Measurements from ENCODE around the gene PRKCZ. TPM values are rescaled to one million over a fixed set of nuclear protein-coding genes. Genes with fewer than 3 reads are reported as not detected.

PRKCZ gene
- total and polyA plus RNA-seq, 4 donors = 4.8 to 9.9 (median 8.4) TPM

- no peaks in the 10 kb centered on the region for H3K9me3 ChIP-seq (ENCODE audit: control insufficient read depth in 4 of 4, low read length in 3 of 4)
- H3K27ac ChIP-seq (ENCODE audit: low read depth in 1 of 2, low read length in 2 of 2) = no peak overlapping the region
- peaks cover 0 to 15% (median 2%) of the 10 kb centered on the region in 4 donors for H3K36me3 ChIP-seq (ENCODE audit: control insufficient read depth in 4 of 4, insufficient read depth in 3 of 4, low read depth in 1 of 4, low read length in 3 of 4)
- no peak for TF ChIP-seq HNF4G (IDR thresholded peaks at IDR 0.05)
- no peak for TF ChIP-seq RAD21 (IDR thresholded peaks at IDR 0.05)
- no peak for TF ChIP-seq GABPA (IDR thresholded peaks at IDR 0.05 in 1 of 2, conservative IDR thresholded peaks at IDR 0.05 in 1 of 2)
- TF ChIP-seq EGR1 (IDR thresholded peaks at IDR 0.05; ENCODE audit: low read depth in 2 of 2) = no peak
- TF ChIP-seq MAX (IDR thresholded peaks at IDR 0.05) = no peak
- TF ChIP-seq NR2F2 (IDR thresholded peaks at IDR 0.05) = no peak
- no peak for TF ChIP-seq FOXA1 (IDR thresholded peaks at IDR 0.05)
- no peak for TF ChIP-seq RXRA (IDR thresholded peaks at IDR 0.05)
- no peak for TF ChIP-seq HNF4A (conservative IDR thresholded peaks at IDR 0.05)
- TF ChIP-seq, protein P1, sequence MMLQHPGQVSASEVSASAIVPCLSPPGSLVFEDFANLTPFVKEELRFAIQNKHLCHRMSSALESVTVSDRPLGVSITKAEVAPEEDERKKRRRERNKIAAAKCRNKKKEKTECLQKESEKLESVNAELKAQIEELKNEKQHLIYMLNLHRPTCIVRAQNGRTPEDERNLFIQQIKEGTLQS (IDR thresholded peaks at IDR 0.05) = no peak
- TF ChIP-seq YY1 (IDR thresholded peaks at IDR 0.05) = no peak
- TF ChIP-seq, protein P2, sequence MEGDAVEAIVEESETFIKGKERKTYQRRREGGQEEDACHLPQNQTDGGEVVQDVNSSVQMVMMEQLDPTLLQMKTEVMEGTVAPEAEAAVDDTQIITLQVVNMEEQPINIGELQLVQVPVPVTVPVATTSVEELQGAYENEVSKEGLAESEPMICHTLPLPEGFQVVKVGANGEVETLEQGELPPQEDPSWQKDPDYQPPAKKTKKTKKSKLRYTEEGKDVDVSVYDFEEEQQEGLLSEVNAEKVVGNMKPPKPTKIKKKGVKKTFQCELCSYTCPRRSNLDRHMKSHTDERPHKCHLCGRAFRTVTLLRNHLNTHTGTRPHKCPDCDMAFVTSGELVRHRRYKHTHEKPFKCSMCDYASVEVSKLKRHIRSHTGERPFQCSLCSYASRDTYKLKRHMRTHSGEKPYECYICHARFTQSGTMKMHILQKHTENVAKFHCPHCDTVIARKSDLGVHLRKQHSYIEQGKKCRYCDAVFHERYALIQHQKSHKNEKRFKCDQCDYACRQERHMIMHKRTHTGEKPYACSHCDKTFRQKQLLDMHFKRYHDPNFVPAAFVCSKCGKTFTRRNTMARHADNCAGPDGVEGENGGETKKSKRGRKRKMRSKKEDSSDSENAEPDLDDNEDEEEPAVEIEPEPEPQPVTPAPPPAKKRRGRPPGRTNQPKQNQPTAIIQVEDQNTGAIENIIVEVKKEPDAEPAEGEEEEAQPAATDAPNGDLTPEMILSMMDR (IDR thresholded peaks at IDR 0.05; ENCODE audit: low read depth, low read length, missing input control) = no peak
- TF ChIP-seq JUND (IDR thresholded peaks at IDR 0.05) = no peak
- TF ChIP-seq FOXA2 (IDR thresholded peaks at IDR 0.05) = no peak
- TF ChIP-seq, protein P3, sequence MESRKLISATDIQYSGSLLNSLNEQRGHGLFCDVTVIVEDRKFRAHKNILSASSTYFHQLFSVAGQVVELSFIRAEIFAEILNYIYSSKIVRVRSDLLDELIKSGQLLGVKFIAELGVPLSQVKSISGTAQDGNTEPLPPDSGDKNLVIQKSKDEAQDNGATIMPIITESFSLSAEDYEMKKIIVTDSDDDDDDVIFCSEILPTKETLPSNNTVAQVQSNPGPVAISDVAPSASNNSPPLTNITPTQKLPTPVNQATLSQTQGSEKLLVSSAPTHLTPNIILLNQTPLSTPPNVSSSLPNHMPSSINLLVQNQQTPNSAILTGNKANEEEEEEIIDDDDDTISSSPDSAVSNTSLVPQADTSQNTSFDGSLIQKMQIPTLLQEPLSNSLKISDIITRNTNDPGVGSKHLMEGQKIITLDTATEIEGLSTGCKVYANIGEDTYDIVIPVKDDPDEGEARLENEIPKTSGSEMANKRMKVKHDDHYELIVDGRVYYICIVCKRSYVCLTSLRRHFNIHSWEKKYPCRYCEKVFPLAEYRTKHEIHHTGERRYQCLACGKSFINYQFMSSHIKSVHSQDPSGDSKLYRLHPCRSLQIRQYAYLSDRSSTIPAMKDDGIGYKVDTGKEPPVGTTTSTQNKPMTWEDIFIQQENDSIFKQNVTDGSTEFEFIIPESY (IDR thresholded peaks at IDR 0.05) = no peak
- TF ChIP-seq SP1 (IDR thresholded peaks at IDR 0.05) = no peak
- no peak for TF ChIP-seq TAF1 (conservative IDR thresholded peaks at IDR 0.05)
- TF ChIP-seq, protein P4, sequence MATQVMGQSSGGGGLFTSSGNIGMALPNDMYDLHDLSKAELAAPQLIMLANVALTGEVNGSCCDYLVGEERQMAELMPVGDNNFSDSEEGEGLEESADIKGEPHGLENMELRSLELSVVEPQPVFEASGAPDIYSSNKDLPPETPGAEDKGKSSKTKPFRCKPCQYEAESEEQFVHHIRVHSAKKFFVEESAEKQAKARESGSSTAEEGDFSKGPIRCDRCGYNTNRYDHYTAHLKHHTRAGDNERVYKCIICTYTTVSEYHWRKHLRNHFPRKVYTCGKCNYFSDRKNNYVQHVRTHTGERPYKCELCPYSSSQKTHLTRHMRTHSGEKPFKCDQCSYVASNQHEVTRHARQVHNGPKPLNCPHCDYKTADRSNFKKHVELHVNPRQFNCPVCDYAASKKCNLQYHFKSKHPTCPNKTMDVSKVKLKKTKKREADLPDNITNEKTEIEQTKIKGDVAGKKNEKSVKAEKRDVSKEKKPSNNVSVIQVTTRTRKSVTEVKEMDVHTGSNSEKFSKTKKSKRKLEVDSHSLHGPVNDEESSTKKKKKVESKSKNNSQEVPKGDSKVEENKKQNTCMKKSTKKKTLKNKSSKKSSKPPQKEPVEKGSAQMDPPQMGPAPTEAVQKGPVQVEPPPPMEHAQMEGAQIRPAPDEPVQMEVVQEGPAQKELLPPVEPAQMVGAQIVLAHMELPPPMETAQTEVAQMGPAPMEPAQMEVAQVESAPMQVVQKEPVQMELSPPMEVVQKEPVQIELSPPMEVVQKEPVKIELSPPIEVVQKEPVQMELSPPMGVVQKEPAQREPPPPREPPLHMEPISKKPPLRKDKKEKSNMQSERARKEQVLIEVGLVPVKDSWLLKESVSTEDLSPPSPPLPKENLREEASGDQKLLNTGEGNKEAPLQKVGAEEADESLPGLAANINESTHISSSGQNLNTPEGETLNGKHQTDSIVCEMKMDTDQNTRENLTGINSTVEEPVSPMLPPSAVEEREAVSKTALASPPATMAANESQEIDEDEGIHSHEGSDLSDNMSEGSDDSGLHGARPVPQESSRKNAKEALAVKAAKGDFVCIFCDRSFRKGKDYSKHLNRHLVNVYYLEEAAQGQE (IDR thresholded peaks at IDR 0.05) = no peak
- no peak overlapping the region for H3K9ac ChIP-seq (ENCODE audit: low read depth in 1 of 2, low read length in 2 of 2)
- 90% methylated on average over 12 of the region's 12 CpGs for WGBS
- peaks cover 11 to 21% (median 13%) of the 10 kb centered on the region in 4 donors for H3K4me1 ChIP-seq (ENCODE audit: control insufficient read depth in 4 of 4, insufficient read depth in 4 of 4, low read length in 3 of 4)
- no peaks in the 10 kb centered on the region for H3K27me3 ChIP-seq (ENCODE audit: control insufficient read depth in 4 of 4, insufficient read depth in 4 of 4, low read length in 3 of 4)
- no peak for DNase-seq (ENCODE audit: low spot score)
- H3K4me3 ChIP-seq (ENCODE audit: low read depth in 1 of 3, low read length in 3 of 3) = no peak overlapping the region
Observed at GRCh38 chr1:2053784-2054376, 3.7 kb downstream of the PRKCZ start.
